Nephron (organoid): ENCODE results near the gene LRWD1.

Experiments
- H3K27ac Mint-ChIP-seq, 3 experiments: 2 replicates each; pipeline ENCODE4 v1.8.0; 2020; ENCODE audit warnings: mixed read lengths in 3 of 3, mild to moderate bottlenecking in 2 of 3, moderate library complexity in 1 of 3
- H3K27me3 Mint-ChIP-seq: 2 replicates; pipeline ENCODE4 v1.8.0; 2021; ENCODE audit warnings: low read depth, mild to moderate bottlenecking, moderate library complexity, mixed read lengths
- H3K36me3 Mint-ChIP-seq: 2 replicates; pipeline ENCODE4 v1.8.0; 2020; ENCODE audit warnings: low read depth, mixed read lengths
- H3K4me1 Mint-ChIP-seq: 2 replicates; pipeline ENCODE4 v1.8.0; 2020; ENCODE audit warnings: mixed read lengths
- H3K4me3 Mint-ChIP-seq, 3 experiments: 2 replicates each; pipeline ENCODE4 v1.8.0; 2020; ENCODE audit warnings: mild to moderate bottlenecking in 3 of 3, mixed read lengths in 3 of 3, moderate library complexity in 2 of 3
- H3K9me3 Mint-ChIP-seq: 2 replicates; pipeline ENCODE4 v1.8.0; 2020; ENCODE audit warnings: mixed read lengths
- CTCF ChIP-seq, 3 experiments: fragments of 200-600 bp; sonication (generic); IDR thresholded peaks; one replicate each; pipeline ENCODE4 v1.5.0; 2021; ENCODE audit warnings: antibody characterized with exemption in 3 of 3; ENCODE audit not compliant: unreplicated experiment in 3 of 3

Gene LRWD1

DNA sequence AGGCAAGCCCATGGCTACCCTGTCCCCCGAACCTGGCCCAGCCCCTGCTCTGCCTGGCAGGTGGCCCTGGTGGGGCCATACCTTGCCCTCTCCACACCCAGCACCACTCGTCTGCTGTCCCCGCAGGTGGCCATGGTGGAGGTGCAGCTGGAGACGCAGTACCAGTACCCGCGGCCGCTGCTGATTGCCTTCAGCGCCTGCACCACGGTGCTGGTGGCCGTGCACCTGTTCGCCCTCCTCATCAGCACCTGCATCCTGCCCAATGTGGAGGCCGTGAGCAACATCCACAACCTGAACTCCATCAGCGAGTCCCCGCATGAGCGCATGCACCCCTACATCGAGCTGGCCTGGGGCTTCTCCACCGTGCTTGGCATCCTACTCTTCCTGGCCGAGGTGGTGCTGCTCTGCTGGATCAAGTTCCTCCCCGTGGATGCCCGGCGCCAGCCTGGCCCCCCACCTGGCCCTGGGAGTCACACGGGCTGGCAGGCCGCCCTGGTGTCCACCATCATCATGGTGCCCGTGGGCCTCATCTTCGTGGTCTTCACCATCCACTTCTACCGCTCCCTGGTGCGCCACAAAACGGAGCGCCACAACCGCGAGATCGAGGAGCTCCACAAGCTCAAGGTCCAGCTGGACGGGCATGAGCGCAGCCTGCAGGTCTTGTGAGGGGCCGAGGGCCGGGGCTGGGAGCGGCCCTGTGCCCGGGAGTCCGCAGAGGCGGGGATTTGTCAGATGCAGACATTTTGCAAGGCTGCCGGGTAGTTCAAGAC lies 18.2 kb upstream of the LRWD1 start:
- Mint-ChIP-seq H3K4me1 (peaks cover 4% of the 10 kb centered on the region), H3K27ac (no peak overlapping the region), H3K36me3 (peaks cover 12% of the 10 kb centered on the region), H3K27me3 (no peaks in the 10 kb centered on the region), H3K9me3 (no peaks in the 10 kb centered on the region), H3K4me3 (no peak overlapping the region)
- TF ChIP-seq CTCF (IDR thresholded peaks at IDR 0.05; ENCODE audit: unreplicated experiment in 3 of 3), result no peak

GRCh38 chr7:102447311-102447710 lies 17.5 kb upstream of the LRWD1 start:
- Mint-ChIP-seq H3K27ac (no peak overlapping the region), H3K4me3 (no peak overlapping the region), H3K4me1 (no peaks in the 10 kb centered on the region), H3K9me3 (no peaks in the 10 kb centered on the region), H3K36me3 (peaks cover 7% of the 10 kb centered on the region), H3K27me3 (no peaks in the 10 kb centered on the region)
- no peak for TF ChIP-seq CTCF (IDR thresholded peaks at IDR 0.05; ENCODE audit: unreplicated experiment in 3 of 3)

- H3K27me3 Mint-ChIP-seq, result no peaks in the 10 kb centered on the region
- no peaks in the 10 kb centered on the region for H3K4me1 Mint-ChIP-seq
- TF ChIP-seq CTCF (IDR thresholded peaks at IDR 0.05; ENCODE audit: unreplicated experiment in 3 of 3), result no peak
- peaks cover 7% of the 10 kb centered on the region for H3K36me3 Mint-ChIP-seq
- H3K9me3 Mint-ChIP-seq, result no peaks in the 10 kb centered on the region
- no peak overlapping the region for H3K27ac Mint-ChIP-seq
- H3K4me3 Mint-ChIP-seq, result no peak overlapping the region
Observed at GRCh38 chr7:102449136-102449535, 15.6 kb upstream of the LRWD1 start.

DNA sequence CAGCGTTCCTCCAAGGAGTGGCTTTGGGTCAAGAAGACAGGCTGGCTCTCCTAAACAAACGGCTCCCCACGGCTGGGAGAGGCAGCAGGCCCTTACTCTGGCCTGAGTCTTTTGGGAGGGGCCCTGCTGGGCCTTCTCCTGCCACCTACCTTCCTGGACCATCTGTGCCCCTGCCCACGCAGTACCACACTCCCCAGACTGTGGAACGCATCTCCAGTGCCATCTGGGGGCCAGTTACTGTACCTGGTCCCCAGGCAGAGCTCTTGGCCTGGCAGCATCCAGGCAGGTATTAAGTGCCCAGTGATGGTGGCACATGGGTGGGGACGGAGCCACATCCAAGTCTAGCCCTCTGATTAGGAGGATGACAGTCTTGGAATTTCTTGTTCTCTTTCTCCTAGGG lies 14.5 kb upstream of the LRWD1 start:
- Mint-ChIP-seq H3K9me3 (no peaks in the 10 kb centered on the region), H3K36me3 (peaks cover 3% of the 10 kb centered on the region), H3K4me1 (no peaks in the 10 kb centered on the region), H3K4me3 (no peak overlapping the region), H3K27me3 (no peaks in the 10 kb centered on the region), H3K27ac (no peak overlapping the region)
- no peak for TF ChIP-seq CTCF (IDR thresholded peaks at IDR 0.05; ENCODE audit: unreplicated experiment in 3 of 3)

GRCh38 chr7:102451371-102452054 lies 13.3 kb upstream of the LRWD1 start:
- H3K4me1 Mint-ChIP-seq, result no peaks in the 10 kb centered on the region
- no peak overlapping the region for H3K4me3 Mint-ChIP-seq
- peaks cover 5% of the 10 kb centered on the region for H3K36me3 Mint-ChIP-seq
- no peaks in the 10 kb centered on the region for H3K9me3 Mint-ChIP-seq
- no peak for TF ChIP-seq CTCF (IDR thresholded peaks at IDR 0.05; ENCODE audit: unreplicated experiment in 3 of 3)
- no peak overlapping the region for H3K27ac Mint-ChIP-seq
- no peaks in the 10 kb centered on the region for H3K27me3 Mint-ChIP-seq

DNA sequence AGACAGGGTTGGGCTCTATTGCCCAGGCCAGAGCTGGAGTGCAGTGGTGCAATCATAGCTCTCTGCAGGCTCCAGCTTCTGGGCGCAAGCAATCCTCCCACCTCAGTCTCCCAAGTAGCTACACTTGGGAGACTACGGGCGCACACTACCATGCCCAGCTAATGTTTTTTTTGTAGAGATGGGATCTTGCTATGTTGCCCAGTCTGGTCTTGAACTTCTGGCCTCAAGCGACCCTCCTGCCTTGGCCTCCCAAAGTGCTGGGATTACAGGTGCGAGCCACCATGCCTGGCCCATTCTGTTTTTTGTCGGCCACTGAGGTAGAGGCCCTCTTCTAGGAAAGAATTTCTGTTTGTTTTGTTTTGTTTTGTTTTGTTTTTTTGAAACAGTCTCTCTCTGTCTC lies 12.3 kb upstream of the LRWD1 start:
- no peaks in the 10 kb centered on the region for H3K9me3 Mint-ChIP-seq
- no peaks in the 10 kb centered on the region for H3K4me1 Mint-ChIP-seq

More for the DNA sequence above, 12.3 kb upstream of the LRWD1 start:
- H3K36me3 Mint-ChIP-seq, result peaks cover 10% of the 10 kb centered on the region
- H3K27ac Mint-ChIP-seq, result no peak overlapping the region
- H3K4me3 Mint-ChIP-seq, result no peak overlapping the region
- TF ChIP-seq CTCF (IDR thresholded peaks at IDR 0.05; ENCODE audit: unreplicated experiment in 3 of 3), result no peak
- no peaks in the 10 kb centered on the region for H3K27me3 Mint-ChIP-seq
